GM12875 (cell line): ENCODE measurements around the gene DESI2.
"Not testable (repeated sequence)": the region's sequence is repeated elsewhere in the genome, so short reads cannot be mapped to it uniquely, and the experiment has no call there.

Experiments
- H3K4me3 ChIP-seq: one replicate; pipeline ENCODE4 v1.5.1; 2011; ENCODE audit warnings: low read depth, low read length, control low read depth
- CTCF ChIP-seq: IDR thresholded peaks from 2 replicates; pipeline ENCODE4 v1.5.1; 2011; ENCODE audit warnings: low read depth, mild to moderate bottlenecking, control low read depth, inconsistent platforms, low read length, moderate library complexity, borderline replicate concordance; ENCODE audit not compliant: insufficient read depth

Gene DESI2

GRCh38 chr1:244654108-244655038 is 1.4 kb downstream of the DESI2 start:
- no peak for TF ChIP-seq CTCF

GRCh38 chr1:244655186-244655585 is 2.3 kb downstream of the DESI2 start:
- no peak for TF ChIP-seq CTCF
- no peak overlapping the region for H3K4me3 ChIP-seq

More at GRCh38 chr1:244654108-244655038, 1.4 kb downstream of the DESI2 start:
- peak overlapping the region; percentile 77 for H3K4me3 ChIP-seq

- no peak for TF ChIP-seq CTCF
- no peak overlapping the region for H3K4me3 ChIP-seq
Measured at GRCh38 chr1:244657421-244657820, 4.5 kb downstream of the DESI2 start.

- H3K4me3 ChIP-seq = no peak overlapping the region
- no peak for TF ChIP-seq CTCF
Measured at GRCh38 chr1:244659694-244660093, 6.8 kb downstream of the DESI2 start.

GRCh38 chr1:244660595-244660994 is 7.7 kb downstream of the DESI2 start:
- TF ChIP-seq CTCF = no peak
- no peak overlapping the region for H3K4me3 ChIP-seq

- H3K4me3 ChIP-seq = not testable (repeated sequence)
Measured at GRCh38 chr1:244661569-244662312, 8.8 kb downstream of the DESI2 start.

GRCh38 chr1:244662599-244662998 is 9.7 kb downstream of the DESI2 start:
- no peak for TF ChIP-seq CTCF
- H3K4me3 ChIP-seq = no peak overlapping the region
